GM12875 (cell line): ENCODE measurements around the gene CD163.
"Not testable (repeated sequence)": the region's sequence is repeated elsewhere in the genome, so short reads cannot be mapped to it uniquely, and the experiment has no call there.

Experiments used
- H3K4me3 ChIP-seq: one replicate; pipeline ENCODE4 v1.5.1; 2011; ENCODE audit warnings: low read depth, low read length, control low read depth
- CTCF ChIP-seq: IDR thresholded peaks from 2 replicates; pipeline ENCODE4 v1.5.1; 2011; ENCODE audit warnings: low read depth, mild to moderate bottlenecking, control low read depth, inconsistent platforms, low read length, moderate library complexity, borderline replicate concordance; ENCODE audit not compliant: insufficient read depth

Gene CD163

GRCh38 chr12:7503686-7504415 lies at the start of gene CD163:
Gene CD163, minus strand, starts transcription at chr12:7503777. Its CDS starts 87 bp downstream, at chr12:7503690.
- H3K4me3 ChIP-seq = no peak within 1 kb of the TSS
- no peak for TF ChIP-seq CTCF

GRCh38 chr12:7542813-7543212 lies 39.2 kb upstream of the CD163 start:
- no peak overlapping the region for H3K4me3 ChIP-seq
- TF ChIP-seq CTCF = no peak

- TF ChIP-seq CTCF = no peak
- H3K4me3 ChIP-seq = no peak overlapping the region
Measured at GRCh38 chr12:7542046-7542445, 38.5 kb upstream of the CD163 start.

- no peak for TF ChIP-seq CTCF
Measured at GRCh38 chr12:7514416-7514815, 10.8 kb upstream of the CD163 start.

GRCh38 chr12:7512553-7512952 lies 9.0 kb upstream of the CD163 start:
- H3K4me3 ChIP-seq = no peak overlapping the region
- no peak for TF ChIP-seq CTCF

More at GRCh38 chr12:7514416-7514815, 10.8 kb upstream of the CD163 start:
- no peak overlapping the region for H3K4me3 ChIP-seq

- not testable (repeated sequence) for H3K4me3 ChIP-seq
Measured at GRCh38 chr12:7509793-7510470, 6.4 kb upstream of the CD163 start.

- H3K4me3 ChIP-seq = no peak overlapping the region
- TF ChIP-seq CTCF = no peak
Measured at GRCh38 chr12:7502612-7503011, 965 bp downstream of the CD163 start.
